Measurements from ENCODE around the gene PDXK. TPM values are rescaled to one million over a fixed set of nuclear protein-coding genes. Genes with fewer than 3 reads are reported as not detected.
A peak's percentile ranks its signal among the peaks of the same experiment; 100 is the strongest.

PDXK gene
- total RNA-seq, 4 donors from 2014 or later: 42.9 to 114 (median 82.0) TPM

GRCh38 chr21:43719748-43720538, 1.0 kb downstream of the PDXK start:
- Histone ChIP-seq H3K27me3 (no peaks in the 10 kb centered on the region), H3K9me3 (no peaks in the 10 kb centered on the region), H3K27ac (peak overlapping the region; percentile 91 to 96 (median 94)), H3K36me3 (peaks cover 9 to 16% (median 10%) of the 10 kb centered on the region in 3 donors), H3K4me3 (peak overlapping the region; percentile 69 to 96 (median 90)), H3K4me1 (peaks cover 32 to 57% (median 36%) of the 10 kb centered on the region in 3 donors)
- DNase-seq: no peak
- 19% methylated on average over 20 of the region's 49 CpGs; no CpG with 5 or more reads in 1 of the 2 donors for WGBS, 2 donors
- TF ChIP-seq CTCF (IDR thresholded peaks at IDR 0.05) (no peak), POLR2A (IDR thresholded peaks at IDR 0.05) (no peak)
- intact Hi-C loops (cut with DNase I): no loop called here

GRCh38 chr21:43720539-43721166, 1.7 kb downstream of the PDXK start:
- H3K4me1 ChIP-seq: peaks cover 39 to 65% (median 43%) of the 10 kb centered on the region in 3 donors
- intact Hi-C loops (cut with DNase I): no loop called here
- no peak for DNase-seq
- H3K27ac ChIP-seq: peak overlapping the region; percentile 91 to 96 (median 94)
- H3K36me3 ChIP-seq: peaks cover 9 to 16% (median 10%) of the 10 kb centered on the region in 3 donors
- H3K27me3 ChIP-seq: no peaks in the 10 kb centered on the region
- no peak for TF ChIP-seq POLR2A (IDR thresholded peaks at IDR 0.05)
- no peak for TF ChIP-seq CTCF (IDR thresholded peaks at IDR 0.05)
- WGBS, 2 donors: 76% methylated on average over 13 of the region's 16 CpGs; no CpG with 5 or more reads in 1 of the 2 donors
- H3K9me3 ChIP-seq: no peaks in the 10 kb centered on the region
- peak overlapping the region; percentile 69 to 96 (median 90) for H3K4me3 ChIP-seq

- 64 to 95% methylated on average over 2 to 4 of the region's 4 CpGs for WGBS, 2 donors
- Histone ChIP-seq H3K4me1 (peaks cover 44 to 70% (median 49%) of the 10 kb centered on the region in 3 donors), H3K27me3 (no peaks in the 10 kb centered on the region), H3K4me3 (peak overlapping the region in 1 of 4 donors; percentile 91), H3K9me3 (no peaks in the 10 kb centered on the region), H3K36me3 (peaks cover 9 to 16% (median 10%) of the 10 kb centered on the region in 3 donors), H3K27ac (peak overlapping the region in 2 of 4 donors; percentile 23 to 26)
- no peak for DNase-seq
- intact Hi-C loops (cut with DNase I): no loop called here
- TF ChIP-seq POLR2A (IDR thresholded peaks at IDR 0.05) (no peak), CTCF (IDR thresholded peaks at IDR 0.05) (no peak)
Measured at GRCh38 chr21:43721206-43721605, 2.3 kb downstream of the PDXK start.

- Histone ChIP-seq H3K9me3 (no peaks in the 10 kb centered on the region), H3K4me1 (peaks cover 52 to 77% (median 56%) of the 10 kb centered on the region in 3 donors), H3K27ac (peak overlapping the region in 3 of 4 donors; percentile 2 to 26 (median 23)), H3K27me3 (no peaks in the 10 kb centered on the region), H3K36me3 (peaks cover 9 to 16% (median 10%) of the 10 kb centered on the region in 3 donors), H3K4me3 (peak overlapping the region in 1 of 4 donors; percentile 91)
- WGBS, 2 donors: 22 to 43% methylated on average over 2 to 3 of the region's 3 CpGs
- DNase-seq: no peak
- no peak for TF ChIP-seq CTCF (IDR thresholded peaks at IDR 0.05)
- TF ChIP-seq POLR2A (IDR thresholded peaks at IDR 0.05): no peak
- intact Hi-C loops (cut with DNase I): no loop called here
Measured at GRCh38 chr21:43721939-43722338, 3.0 kb downstream of the PDXK start.

GRCh38 chr21:43723648-43724047, 4.7 kb downstream of the PDXK start:
- WGBS, 2 donors: 70% methylated on average over 2 of the region's 12 CpGs; no CpG with 5 or more reads in 1 of the 2 donors
- Histone ChIP-seq H3K4me3 (no peak overlapping the region), H3K4me1 (peaks cover 64 to 81% (median 68%) of the 10 kb centered on the region in 3 donors), H3K27me3 (no peaks in the 10 kb centered on the region), H3K9me3 (no peaks in the 10 kb centered on the region), H3K36me3 (peaks cover 9 to 16% (median 10%) of the 10 kb centered on the region in 3 donors), H3K27ac (no peak overlapping the region)
- intact Hi-C loops (cut with DNase I): no loop called here
- no peak for DNase-seq
- no peak for TF ChIP-seq CTCF (IDR thresholded peaks at IDR 0.05)
- no peak for TF ChIP-seq POLR2A (IDR thresholded peaks at IDR 0.05)
